Measurements from ENCODE around the gene GFY.

Gene GFY, protein sequence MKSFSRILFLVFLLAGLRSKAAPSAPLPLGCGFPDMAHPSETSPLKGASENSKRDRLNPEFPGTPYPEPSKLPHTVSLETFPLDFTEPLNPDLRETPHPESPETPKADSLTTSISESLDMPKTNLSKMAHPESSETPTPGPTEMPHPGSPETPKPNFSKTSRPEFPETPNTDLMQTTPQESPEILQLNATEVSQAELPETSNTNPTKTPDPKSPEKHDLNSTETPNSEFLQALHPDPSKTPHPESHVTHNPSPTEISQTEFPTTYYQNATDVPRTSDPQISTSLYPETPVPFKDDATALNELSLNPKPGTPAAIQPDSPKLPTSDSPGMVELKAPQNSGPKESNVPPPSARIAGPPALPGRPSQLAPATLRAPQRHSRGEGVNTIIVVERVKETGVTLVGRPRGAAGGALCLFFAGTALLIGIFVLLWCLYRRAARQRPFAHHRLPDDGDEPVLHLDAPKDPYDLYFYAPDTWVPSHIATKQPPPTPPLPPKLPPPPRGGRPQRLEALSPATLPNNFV

DNA sequence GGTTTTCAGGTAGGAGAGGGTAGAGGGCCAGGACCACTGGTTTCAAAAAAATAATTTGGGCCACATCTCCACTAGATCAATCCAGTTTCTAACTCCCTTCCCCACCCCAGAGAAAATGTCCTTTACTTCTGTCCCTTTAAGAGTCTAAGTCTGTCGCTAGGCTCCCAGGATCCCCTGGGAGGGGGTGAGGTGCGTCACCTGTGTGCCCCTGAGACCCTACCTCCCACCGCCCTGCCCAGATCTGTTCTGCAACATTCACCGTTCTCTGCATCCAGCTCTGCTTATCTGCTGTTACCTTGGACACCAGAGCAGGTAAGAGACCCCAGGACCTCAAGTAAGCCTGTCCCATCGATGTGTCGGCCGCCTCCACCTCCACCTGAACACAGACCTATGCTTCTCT lies at the start of gene GFY:
GFY (plus strand) TSS at position 211 of the 400 bp plus-strand sequence. CDS start 1,043 bp downstream, outside the sequence.
- DNase-seq = no peak

- no peak for DNase-seq
Measured at GRCh38 chr19:49378512-49378911, 46.7 kb upstream of the GFY start.

- DNase-seq = no peak
Measured at GRCh38 chr19:49380391-49380790, 44.8 kb upstream of the GFY start.

GRCh38 chr19:49382639-49383038 lies 42.5 kb upstream of the GFY start:
- DNase-seq = no peak

DNA sequence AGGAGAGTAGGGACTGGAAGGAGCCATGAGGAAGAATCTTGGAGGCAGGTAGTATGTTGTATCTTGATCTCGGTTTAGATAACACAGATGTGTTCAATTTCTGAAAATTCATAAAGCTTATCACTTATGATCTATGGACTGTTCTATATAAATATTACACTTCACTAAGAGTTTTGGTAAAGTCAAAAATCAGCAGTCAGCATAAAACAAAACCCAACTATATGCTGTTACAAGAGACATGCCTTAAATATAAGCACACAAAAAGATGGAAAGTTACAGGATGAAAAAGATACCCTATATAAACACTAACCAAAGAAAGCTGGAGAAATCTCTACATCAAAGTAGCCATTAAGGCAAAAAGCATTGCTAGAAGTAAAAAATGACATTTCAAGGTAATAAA lies 41.6 kb upstream of the GFY start:
- no peak for DNase-seq

- peak; percentile 90 to 93 for DNase-seq
Measured at GRCh38 chr19:49387936-49388372, 37.2 kb upstream of the GFY start, which contains the start of gene KASH5. TSS of gene KASH5 (plus strand) at chr19:49388249. CDS start at chr19:49390884, 2,635 bp downstream.

DNA sequence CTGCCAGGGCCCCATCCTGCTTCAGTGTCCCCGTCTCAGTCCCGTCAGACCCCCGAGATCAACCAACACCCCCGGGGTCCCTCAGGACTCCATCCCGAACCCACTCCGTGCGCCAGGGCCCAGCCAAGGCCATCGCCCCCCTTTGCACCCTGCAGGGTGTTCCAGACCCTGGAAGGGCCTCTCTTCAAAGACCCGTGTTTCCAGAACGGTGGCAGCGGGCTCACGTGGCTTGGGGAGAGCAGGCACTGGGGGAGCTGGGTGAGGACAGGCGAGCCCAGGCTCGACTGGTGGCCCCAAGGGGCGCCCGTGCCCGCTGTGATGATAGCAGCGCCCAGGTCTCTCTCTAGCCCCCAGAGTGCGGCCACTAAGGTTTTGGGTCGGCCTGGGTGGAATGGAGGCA lies 35.8 kb upstream of the GFY start:
- no peak for DNase-seq

DNA sequence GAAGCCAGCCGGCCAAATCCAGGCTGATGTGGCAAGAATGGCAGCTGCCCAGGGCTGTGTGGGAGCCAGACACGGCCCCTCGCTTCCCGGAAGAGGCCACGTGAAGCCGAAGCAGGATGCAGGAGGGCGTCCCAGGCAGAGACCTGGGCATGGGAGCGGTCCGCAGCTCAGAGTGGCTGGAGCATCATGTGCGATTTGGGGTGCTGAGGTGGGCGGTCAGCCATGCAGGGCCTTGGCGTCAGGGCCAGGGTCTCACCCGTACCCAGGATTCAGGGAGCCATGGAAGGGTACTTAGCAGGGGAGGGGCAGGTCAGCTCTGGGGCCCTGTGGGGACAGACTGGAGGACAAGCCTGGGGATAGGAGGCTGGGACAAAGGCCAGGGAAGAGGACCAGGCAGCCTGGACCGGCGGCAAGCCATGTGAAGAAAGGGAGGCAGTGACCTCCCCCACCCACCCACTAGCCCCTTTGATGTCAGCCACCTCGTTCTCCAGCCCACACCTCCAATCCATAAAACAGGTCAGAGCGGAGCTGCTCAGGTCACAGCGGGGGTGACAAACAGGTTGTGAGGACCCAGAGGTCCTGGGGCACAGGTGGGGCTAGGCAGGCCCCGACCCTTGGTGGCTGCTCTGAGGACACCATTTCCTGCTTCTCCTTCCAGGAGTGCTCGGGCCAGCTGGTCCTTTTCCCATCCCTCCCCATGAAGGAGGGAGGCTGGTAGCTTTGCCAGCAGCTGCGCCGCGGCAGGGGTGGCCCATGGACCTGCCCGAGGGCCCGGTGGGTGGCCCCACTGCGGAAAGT lies 34.9 kb upstream of the GFY start:
- DNase-seq = no peak

- no peak for DNase-seq
Measured at GRCh38 chr19:49390929-49391359, 34.2 kb upstream of the GFY start.

DNA sequence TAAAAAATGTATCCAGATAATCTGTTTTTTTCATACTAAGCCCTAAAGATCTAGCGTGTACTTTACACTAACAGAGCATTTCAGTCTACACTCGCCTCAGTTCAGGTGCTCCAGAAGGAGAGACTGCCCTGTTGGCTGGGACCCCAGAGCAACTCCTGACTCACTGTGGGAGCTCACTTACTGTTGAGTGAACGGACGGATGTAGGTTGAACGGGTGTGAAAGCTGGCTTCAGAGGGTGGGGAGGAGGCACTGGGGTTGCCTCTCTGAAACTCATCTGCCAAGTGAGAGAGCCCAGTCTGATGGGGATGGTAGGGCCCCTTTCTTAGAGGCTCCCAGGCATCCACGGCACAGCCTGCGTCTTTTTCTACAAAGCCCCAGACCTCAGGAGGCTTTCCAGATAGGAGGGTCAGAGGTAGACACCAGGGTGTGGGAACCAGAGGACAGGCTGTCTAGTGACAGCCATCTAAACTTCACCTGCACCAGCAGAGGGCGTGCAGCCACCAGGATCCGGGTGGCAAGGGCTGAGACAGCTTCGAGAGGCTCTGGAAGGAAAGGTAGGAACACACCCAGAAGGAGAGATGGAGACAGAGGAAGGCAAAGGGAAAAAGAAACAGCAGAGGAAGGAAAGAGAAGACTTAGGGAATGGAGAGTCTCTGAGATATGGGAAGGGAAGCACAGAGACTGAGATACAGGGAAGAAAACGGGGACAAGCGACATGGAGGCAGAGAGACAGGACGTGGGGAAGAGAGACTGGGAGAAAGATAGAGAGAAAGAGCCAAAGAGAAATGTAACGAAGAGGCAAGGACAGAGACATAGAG lies 33.4 kb upstream of the GFY start:
- DNase-seq = peak; percentile 73 to 74

GRCh38 chr19:49393881-49394280 lies 31.3 kb upstream of the GFY start:
- DNase-seq = no peak

DNA sequence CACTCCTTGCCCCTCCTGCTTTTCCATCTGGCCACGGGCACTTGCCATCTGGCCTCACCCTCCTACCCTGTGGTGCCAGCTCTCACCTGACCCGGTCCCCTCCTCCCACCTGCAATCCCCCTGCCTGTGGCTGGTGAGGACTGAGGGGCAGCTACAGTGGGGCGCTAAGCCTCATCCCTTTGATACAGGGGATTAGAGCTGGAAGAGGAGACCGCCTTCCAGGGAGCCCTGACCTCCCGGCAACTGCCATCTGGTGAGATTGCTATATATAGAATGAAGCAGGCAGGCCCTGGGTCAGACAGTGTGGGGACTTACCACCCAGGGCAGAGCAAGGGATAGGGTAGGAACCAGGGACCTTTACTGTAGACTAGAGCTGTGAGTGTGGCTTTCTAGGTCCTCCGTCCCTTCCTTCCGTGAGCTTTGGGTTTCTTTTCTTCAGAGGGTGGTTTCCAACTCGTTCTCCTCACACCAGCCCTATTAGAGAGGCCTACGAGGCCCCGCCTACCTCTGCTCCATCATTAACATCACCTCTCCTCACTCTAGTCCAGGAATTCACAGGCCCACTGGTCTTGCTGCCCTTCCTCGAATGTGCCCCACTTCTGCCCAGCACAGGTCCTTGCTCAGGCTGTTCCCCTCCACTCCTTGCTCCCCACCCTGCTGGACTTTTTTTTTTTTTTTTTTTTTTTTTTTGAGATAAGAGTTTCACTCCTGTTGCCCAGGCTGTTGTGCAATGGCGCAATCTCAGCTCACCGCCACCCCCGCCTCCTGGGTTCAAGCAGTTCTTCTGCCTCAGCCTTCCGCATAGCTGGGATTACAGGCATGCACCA lies 29.4 kb upstream of the GFY start:
- no peak for DNase-seq

- no peak for DNase-seq
Measured at GRCh38 chr19:49396738-49397505, 28.3 kb upstream of the GFY start.

DNA sequence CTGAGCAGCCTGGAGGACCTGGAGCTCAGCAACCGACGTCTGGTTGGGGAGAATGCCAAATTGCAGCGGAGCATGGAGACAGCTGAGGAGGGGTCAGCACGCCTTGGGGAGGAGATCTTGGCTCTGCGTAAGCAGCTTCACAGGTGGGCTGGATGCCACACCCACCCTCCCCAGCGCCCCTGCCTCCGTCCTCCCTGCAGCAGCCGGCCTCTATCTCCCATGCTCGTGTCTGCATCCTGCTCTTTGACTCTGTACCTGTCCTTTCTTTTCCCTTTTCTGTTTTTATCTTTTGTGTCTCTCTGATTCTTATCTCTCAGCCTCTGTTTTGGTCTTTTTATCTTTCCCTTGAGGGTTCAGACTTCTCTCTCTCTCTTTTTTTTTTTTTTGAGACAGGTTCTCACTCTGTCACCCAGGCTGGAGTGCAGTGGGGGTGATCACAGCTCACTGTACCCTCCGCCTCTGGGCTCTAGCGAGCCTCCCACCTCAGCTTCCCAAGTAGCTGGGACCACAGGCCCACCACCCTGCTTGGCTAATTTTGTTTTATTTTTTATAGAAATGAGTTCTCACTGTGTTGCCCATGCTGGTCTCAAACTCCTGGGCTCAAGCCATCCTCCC lies 27.1 kb upstream of the GFY start:
- DNase-seq = no peak

- no peak for DNase-seq
Measured at GRCh38 chr19:49398931-49399330, 26.3 kb upstream of the GFY start.

DNA sequence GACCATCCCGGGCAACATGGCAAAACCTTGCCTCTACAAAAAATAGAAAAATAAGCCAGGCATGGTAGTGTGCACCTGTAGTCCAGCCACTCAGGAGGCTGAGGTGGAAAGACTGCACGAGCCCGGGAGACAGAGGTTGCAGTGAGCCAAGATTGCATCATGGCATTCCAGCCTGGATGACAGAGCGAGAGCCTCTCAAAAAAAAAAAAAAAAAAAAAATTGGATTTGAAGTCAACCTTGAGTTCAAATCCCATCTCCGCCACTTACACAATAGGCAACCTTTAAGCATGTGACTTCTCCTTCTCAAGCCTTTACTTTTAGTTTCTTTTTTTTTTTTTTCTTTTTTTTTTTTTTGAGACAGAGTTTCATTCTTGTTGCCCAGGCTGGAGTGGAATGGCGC lies 25.2 kb upstream of the GFY start:
- no peak for DNase-seq

DNA sequence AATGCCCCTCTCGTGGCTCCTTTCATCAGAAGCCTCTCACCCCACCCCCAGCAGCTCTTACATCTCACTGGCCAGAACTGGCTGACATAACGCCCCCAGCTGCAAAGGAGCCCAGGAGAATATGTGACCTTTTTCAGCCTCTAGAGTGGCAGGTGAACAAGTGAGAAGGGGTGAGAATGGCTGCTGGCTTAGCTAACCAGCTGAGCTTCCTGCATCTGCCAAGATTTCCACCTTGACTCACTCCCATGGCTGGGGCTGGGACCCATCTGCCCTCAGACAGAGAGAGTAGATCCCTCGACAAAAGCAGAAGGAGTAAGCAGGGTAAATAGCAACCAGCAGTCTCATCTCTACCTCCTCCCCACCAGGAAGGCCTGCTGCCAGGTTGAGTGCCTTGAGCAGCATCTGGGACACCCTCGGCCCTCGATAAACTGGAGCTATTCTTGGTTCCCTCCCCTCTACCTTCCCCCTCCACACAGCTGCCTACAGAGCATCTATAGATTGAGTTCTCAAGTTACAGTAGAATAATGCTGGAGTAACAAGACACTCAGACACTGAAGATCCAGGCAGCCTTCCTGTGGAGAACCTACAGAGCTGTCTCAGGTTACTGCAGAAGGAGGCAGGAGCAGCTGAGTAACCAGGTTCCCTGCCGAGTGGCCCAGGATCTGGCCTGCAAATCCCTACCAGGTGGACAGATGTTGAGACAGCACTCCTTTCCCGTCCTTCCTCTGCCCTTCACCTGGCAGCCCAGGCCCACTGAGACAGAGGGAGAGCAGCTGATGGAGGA lies 21.6 kb upstream of the GFY start:
- no peak for DNase-seq

DNA sequence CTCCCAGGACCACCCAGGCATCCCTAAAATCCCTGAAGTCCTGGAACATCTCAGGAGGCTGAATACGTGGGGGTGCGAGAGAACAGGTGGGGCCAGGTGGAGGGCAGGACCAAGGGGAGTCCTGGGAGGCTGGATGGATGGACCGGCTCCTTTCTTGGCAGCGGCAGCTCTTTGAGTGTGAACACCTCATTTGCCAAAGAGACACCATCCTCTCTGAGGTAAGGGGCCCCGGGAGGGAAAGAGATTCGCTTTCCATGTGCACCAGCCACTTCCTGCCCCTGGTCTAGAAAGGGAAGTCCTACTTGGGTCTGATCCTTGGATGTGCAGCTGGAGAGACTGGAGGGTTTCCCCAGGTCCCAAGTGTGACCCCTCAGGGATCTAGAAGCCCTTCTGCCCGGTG lies 18.1 kb upstream of the GFY start:
- no peak for DNase-seq

GRCh38 chr19:49407482-49408015 lies 17.6 kb upstream of the GFY start:
- DNase-seq = no peak
